DMS53 treated with DMSO at 0.1 percent for 48 hours (cell line): Measurements from ENCODE around the gene CPNE4.

Experiments used
- DNase-seq: peaks from one replicate; lab custom pipeline; 2025; ENCODE audit not compliant: unreplicated experiment; lab: John Stamatoyannopoulos, UW

Gene CPNE4

GRCh38 chr3:131883711-131884407, 151.0 kb downstream of the CPNE4 start:
- no peak for DNase-seq

GRCh38 chr3:131883086-131883485, 151.7 kb downstream of the CPNE4 start:
- no peak for DNase-seq

- no peak for DNase-seq
Observed at GRCh38 chr3:131881777-131882176, 153.0 kb downstream of the CPNE4 start.

GRCh38 chr3:131880948-131881347, 153.9 kb downstream of the CPNE4 start:
- DNase-seq, result no peak

- no peak for DNase-seq
Observed at GRCh38 chr3:131868203-131868602, 166.6 kb downstream of the CPNE4 start.

GRCh38 chr3:131856171-131856570, 178.6 kb downstream of the CPNE4 start:
- no peak for DNase-seq

GRCh38 chr3:131850223-131850622, 184.6 kb downstream of the CPNE4 start:
- no peak for DNase-seq

GRCh38 chr3:131849616-131850015, 185.2 kb downstream of the CPNE4 start:
- no peak for DNase-seq

- no peak for DNase-seq
Observed at GRCh38 chr3:131847966-131848510, 186.8 kb downstream of the CPNE4 start.

GRCh38 chr3:131846296-131846924, 188.4 kb downstream of the CPNE4 start:
- no peak for DNase-seq

- DNase-seq, result no peak
Observed at GRCh38 chr3:131843174-131843573, 191.6 kb downstream of the CPNE4 start.

GRCh38 chr3:131840156-131840797, 194.5 kb downstream of the CPNE4 start:
- no peak for DNase-seq

GRCh38 chr3:131835906-131836305, 198.9 kb downstream of the CPNE4 start:
- DNase-seq, result no peak

- DNase-seq, result no peak
Observed at GRCh38 chr3:131831608-131832007, 203.2 kb downstream of the CPNE4 start.

- DNase-seq, result no peak
Observed at GRCh38 chr3:131821191-131821762, 213.5 kb downstream of the CPNE4 start.

- DNase-seq, result no peak
Observed at GRCh38 chr3:131819381-131820055, 215.3 kb downstream of the CPNE4 start.

GRCh38 chr3:131812433-131812832, 222.4 kb downstream of the CPNE4 start:
- DNase-seq, result no peak

- no peak for DNase-seq
Observed at GRCh38 chr3:131811481-131811880, 223.3 kb downstream of the CPNE4 start.

GRCh38 chr3:131807822-131808221, 227.0 kb downstream of the CPNE4 start:
- DNase-seq, result no peak

GRCh38 chr3:131806736-131807135, 228.1 kb downstream of the CPNE4 start:
- no peak for DNase-seq

- DNase-seq, result no peak
Observed at GRCh38 chr3:131804565-131805133, 230.2 kb downstream of the CPNE4 start.
